Lower lobe of right lung (tissue), 2 donors: Measurements from ENCODE around the gene ARSG. TPM values are rescaled to one million over a fixed set of nuclear protein-coding genes. Genes with fewer than 3 reads are reported as not detected.
"Not testable (repeated sequence)": the region's sequence is repeated elsewhere in the genome, so short reads cannot be mapped to it uniquely, and the experiment has no call there.

Experiments
- ATAC-seq, 2 donors: fragments of 200-7000 bp; cut with Tn5 transposase; one replicate each; pipeline ENCODE4 v1.9.1; 2020 to 2022; ENCODE audit warnings: mild to moderate bottlenecking in 2 of 2, moderate library complexity in 2 of 2
- DNase-seq: peaks from one replicate; pipeline ENCODE4 v3.0.0-alpha.2; 2020
- H3K27ac ChIP-seq: fragments of 200-600 bp; one replicate; pipeline ENCODE4 v1.8.0; 2022
- H3K27me3 ChIP-seq: fragments of 200-600 bp; one replicate; pipeline ENCODE4 v1.8.0; 2022; ENCODE audit warnings: low read depth
- H3K36me3 ChIP-seq: fragments of 200-600 bp; one replicate; pipeline ENCODE4 v1.8.0; 2022; ENCODE audit warnings: mild to moderate bottlenecking
- H3K4me1 ChIP-seq: fragments of 200-600 bp; one replicate; pipeline ENCODE4 v1.8.0; 2022
- H3K4me3 ChIP-seq: fragments of 200-600 bp; one replicate; pipeline ENCODE4 v1.8.0; 2022; ENCODE audit warnings: mild to moderate bottlenecking
- H3K9me3 ChIP-seq: fragments of 200-600 bp; one replicate; pipeline ENCODE4 v1.8.0; 2022
- intact Hi-C: fragments of 100-400 bp; cut with DNase I; formaldehyde crosslinking; loops from one replicate; pipeline ENCODE4 v1.11.0; 2022
- total RNA-seq: library from RNA; stranded (reverse); fragmentation: NEBNext Ultra II Directional; extraction: Animal tissue kit (Norgen Biotek cat#: 25700); gene quantifications from one replicate; pipeline ENCODE4 v1.2.1, GENCODE V29; 2021
- TF ChIP-seq, protein P1 (sequence below): fragments of 200-600 bp; IDR thresholded peaks from one replicate; pipeline ENCODE4 v1.8.0; 2022; ENCODE audit warnings: antibody characterized with exemption, mild to moderate bottlenecking
- donor health status: DM: no; HTN: yes; CAD: no; lungs with severe emphysema.

Gene ARSG
- total RNA-seq, 1 donor from 2014 or later, result 4.2 TPM

DNA sequence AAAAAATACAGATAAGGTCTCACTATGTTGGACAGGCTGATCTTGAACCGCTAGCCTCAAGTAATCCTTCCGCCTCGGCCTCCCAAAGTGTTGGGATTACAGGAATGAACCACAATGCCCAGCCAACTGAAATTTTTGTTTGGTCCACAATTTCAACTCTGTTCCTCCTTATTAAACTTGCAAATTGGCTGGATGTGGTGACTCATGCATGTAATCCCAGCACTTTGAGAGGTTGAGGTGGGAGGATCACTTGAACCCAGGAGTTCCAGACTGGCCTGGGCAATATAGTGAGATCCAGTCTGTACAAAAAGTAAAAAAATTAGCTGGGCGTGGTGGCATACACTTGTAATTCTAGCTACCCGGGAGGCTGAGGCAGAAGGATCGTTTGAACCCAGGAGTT, 13.4 kb downstream of the ARSG start:
- intact Hi-C loops, result no loop called here
- H3K27me3 ChIP-seq, result no peaks in the 10 kb centered on the region
- no peak overlapping the region for H3K4me3 ChIP-seq
- H3K36me3 ChIP-seq, result no peaks in the 10 kb centered on the region
- ATAC-seq, result no peak
- TF ChIP-seq, protein P1, sequence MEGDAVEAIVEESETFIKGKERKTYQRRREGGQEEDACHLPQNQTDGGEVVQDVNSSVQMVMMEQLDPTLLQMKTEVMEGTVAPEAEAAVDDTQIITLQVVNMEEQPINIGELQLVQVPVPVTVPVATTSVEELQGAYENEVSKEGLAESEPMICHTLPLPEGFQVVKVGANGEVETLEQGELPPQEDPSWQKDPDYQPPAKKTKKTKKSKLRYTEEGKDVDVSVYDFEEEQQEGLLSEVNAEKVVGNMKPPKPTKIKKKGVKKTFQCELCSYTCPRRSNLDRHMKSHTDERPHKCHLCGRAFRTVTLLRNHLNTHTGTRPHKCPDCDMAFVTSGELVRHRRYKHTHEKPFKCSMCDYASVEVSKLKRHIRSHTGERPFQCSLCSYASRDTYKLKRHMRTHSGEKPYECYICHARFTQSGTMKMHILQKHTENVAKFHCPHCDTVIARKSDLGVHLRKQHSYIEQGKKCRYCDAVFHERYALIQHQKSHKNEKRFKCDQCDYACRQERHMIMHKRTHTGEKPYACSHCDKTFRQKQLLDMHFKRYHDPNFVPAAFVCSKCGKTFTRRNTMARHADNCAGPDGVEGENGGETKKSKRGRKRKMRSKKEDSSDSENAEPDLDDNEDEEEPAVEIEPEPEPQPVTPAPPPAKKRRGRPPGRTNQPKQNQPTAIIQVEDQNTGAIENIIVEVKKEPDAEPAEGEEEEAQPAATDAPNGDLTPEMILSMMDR, result no peak
- no peaks in the 10 kb centered on the region for H3K9me3 ChIP-seq
- DNase-seq, result no peak
- H3K4me1 ChIP-seq, result no peaks in the 10 kb centered on the region
- no peak overlapping the region for H3K27ac ChIP-seq

DNA sequence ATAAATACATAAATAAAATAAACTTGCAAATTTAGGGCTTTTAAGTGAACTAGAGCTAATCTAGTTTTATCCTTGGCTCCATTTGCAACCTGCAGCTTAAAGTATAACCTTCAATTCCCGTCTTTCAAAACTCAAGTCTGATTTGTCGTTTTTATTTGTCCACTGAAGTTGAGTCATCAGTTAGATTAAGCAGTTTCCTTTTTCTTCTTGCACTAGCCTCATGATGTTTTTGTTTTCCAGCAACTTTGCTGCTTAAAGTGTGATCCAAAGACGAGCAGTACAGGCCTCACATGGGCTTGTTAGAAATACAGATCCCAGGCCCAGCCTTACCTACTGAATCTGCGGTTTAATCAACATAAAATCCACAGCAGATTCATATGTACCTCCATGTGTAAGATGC, 13.8 kb downstream of the ARSG start:
- H3K27me3 ChIP-seq, result no peaks in the 10 kb centered on the region
- H3K9me3 ChIP-seq, result no peaks in the 10 kb centered on the region
- no peaks in the 10 kb centered on the region for H3K4me1 ChIP-seq
- H3K4me3 ChIP-seq, result no peak overlapping the region
- no peak for DNase-seq
- ATAC-seq, result no peak
- TF ChIP-seq, protein P1, result no peak
- no peak overlapping the region for H3K27ac ChIP-seq
- intact Hi-C loops, result no loop called here
- H3K36me3 ChIP-seq, result no peaks in the 10 kb centered on the region

DNA sequence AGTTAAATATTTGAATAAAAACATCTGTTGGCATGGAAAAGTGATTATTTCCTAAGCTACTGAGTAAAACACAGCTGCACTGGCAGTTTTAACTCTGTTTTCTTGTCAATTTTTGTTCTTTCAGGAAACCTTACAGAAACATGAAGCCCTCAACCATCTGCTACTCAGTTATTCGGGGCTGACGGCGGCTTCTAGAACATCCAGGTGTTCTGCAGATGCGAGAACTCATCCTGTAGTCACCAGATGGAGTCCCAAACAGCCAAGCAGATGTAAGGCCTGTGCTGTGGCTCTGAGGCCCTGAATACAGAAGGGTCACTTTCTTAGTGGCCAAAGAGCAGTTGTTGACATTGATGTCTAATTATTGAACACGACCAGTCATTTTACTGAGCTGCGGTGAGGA, 15.5 kb downstream of the ARSG start:
- intact Hi-C loops, result no loop called here
- no peak overlapping the region for H3K27ac ChIP-seq
- H3K4me1 ChIP-seq, result no peaks in the 10 kb centered on the region
- ATAC-seq, result no peak
- DNase-seq, result no peak
- H3K27me3 ChIP-seq, result no peaks in the 10 kb centered on the region
- TF ChIP-seq, protein P1, result no peak
- no peaks in the 10 kb centered on the region for H3K36me3 ChIP-seq
- H3K9me3 ChIP-seq, result no peaks in the 10 kb centered on the region
- H3K4me3 ChIP-seq, result no peak overlapping the region

DNA sequence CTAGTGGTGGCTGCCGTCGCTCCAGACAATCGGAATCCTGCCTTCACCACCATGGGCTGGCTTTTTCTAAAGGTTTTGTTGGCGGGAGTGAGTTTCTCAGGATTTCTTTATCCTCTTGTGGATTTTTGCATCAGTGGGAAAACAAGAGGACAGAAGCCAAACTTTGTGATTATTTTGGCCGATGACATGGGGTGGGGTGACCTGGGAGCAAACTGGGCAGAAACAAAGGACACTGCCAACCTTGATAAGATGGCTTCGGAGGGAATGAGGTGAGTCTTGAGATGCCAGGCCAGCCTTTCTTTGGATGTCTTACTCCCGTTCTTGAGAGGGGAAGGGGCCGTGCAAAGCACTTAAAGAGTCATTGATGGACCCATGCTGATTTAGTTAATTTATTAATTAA, 16.1 kb downstream of the ARSG start:
- DNase-seq (no peak), ATAC-seq (no peak)
- intact Hi-C loops, result no loop called here
- Histone ChIP-seq H3K9me3 (no peaks in the 10 kb centered on the region), H3K27me3 (no peaks in the 10 kb centered on the region), H3K36me3 (no peaks in the 10 kb centered on the region), H3K27ac (no peak overlapping the region), H3K4me1 (peaks cover 2% of the 10 kb centered on the region), H3K4me3 (no peak overlapping the region)
- TF ChIP-seq, protein P1, result no peak

DNA sequence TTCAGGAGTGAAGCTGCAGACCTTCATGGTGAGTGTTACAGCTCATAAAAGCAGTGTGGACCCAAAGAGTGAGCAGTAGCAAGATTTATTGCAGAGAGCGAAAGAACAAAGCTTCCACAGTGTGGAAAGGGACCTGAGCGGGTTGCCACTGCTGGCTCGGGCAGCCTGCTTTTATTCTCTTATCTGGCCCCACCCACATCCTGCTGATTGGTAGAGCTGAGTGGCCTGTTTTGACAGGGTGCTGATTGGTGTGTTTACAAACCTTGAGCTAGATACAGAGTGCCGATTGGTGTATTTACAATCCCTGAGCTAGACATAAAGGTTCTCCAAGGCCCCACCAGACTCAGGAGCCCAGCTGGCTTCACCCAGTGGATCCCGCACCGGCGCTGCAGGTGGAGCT, 17.2 kb downstream of the ARSG start:
- DNase-seq, H3K27ac ChIP-seq, H3K27me3 ChIP-seq, ATAC-seq, H3K9me3 ChIP-seq, intact Hi-C loops, H3K4me3 ChIP-seq, H3K36me3 ChIP-seq: not testable (repeated sequence)
- H3K4me1 ChIP-seq, result peaks cover 11% of the 10 kb centered on the region

DNA sequence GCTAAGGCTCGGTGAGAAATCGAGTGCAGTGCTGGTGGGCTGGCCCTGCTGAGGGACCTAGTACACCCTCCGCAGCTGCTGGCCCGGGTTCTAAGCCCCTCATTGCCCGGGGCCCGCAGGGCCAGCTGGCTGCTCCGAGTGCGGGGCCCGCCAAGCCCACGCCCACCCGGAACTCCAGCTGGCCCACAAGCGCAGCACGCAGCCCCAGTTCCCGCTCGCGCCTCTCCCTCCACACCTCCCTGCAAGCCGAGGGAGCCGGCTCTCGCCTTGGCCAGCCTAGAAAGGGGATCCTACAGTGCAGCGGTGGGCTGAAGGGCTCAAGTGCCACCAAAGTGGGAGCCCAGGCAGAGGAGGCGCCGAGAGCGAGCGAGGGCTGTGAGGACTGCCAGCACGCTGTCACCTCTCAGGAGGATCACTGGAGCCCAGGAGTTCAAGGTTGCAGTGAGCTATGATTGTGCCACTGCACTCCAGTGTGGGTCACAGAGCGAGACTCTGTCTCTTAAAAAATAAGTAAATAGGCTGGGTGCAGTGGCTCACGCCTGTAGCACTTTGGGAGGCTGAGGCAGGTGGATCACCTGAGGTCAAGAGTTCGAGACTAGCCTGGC, 17.9 kb downstream of the ARSG start:
- H3K36me3 ChIP-seq, DNase-seq, H3K27me3 ChIP-seq, ATAC-seq, H3K9me3 ChIP-seq, intact Hi-C loops, H3K4me3 ChIP-seq, H3K27ac ChIP-seq: not testable (repeated sequence)
- peaks cover 17% of the 10 kb centered on the region for H3K4me1 ChIP-seq

DNA sequence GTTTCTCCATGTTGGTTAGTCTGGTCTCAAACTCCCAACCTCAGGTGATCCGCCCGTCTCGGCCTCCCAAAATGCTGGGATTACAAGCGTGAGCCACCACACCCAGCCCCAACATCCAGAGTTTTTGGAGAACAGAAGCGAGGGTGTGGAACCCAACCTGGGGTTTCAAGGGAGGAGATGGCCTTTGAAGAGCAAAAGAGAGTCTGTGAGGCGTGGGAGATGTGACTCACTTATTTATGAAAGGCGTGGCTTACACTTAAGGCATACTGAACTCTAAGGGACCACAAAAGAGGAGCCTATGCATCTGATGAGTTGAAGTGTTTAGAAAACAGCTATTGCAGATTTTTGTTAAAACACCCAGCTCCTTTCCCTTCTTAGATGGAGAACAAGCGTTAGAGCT, 18.9 kb downstream of the ARSG start:
- intact Hi-C loops, result no loop called here
- DNase-seq, result no peak
- H3K4me3 ChIP-seq, result no peak overlapping the region
- peaks cover 23% of the 10 kb centered on the region for H3K4me1 ChIP-seq
- no peak overlapping the region for H3K27ac ChIP-seq
- H3K9me3 ChIP-seq, result no peaks in the 10 kb centered on the region
- no peaks in the 10 kb centered on the region for H3K36me3 ChIP-seq
- ATAC-seq, result no peak
- no peaks in the 10 kb centered on the region for H3K27me3 ChIP-seq
- TF ChIP-seq, protein P1, result no peak
